Measurements from ENCODE around the gene ABCA2.

- TF ChIP-seq CTCF (IDR thresholded peaks at IDR 0.05; ENCODE audit: insufficient read depth, low read depth, low read length) (no peak), EZH2 (IDR thresholded peaks at IDR 0.05; ENCODE audit: insufficient read depth, low read length) (no peak)
Observed at GRCh38 chr9:136964833-136965422, 63.1 kb downstream of the ABCA2 start.
